Mesenchymal stem cell (in vitro differentiated cells and primary cell): Measurements from ENCODE around the gene DGKE.

Source experiments
- DNase-seq: peaks from one replicate; pipeline ENCODE4 v3.0.0-alpha.2; 2013
- H2AFZ ChIP-seq: one replicate; pipeline ENCODE4 v1.6.1; 2013; ENCODE audit warnings: low read depth, mild to moderate bottlenecking, control low read depth, inconsistent platforms, low read length, moderate library complexity
- H2AK5ac ChIP-seq: 2 replicates; pipeline ENCODE4 v1.6.1; 2013; ENCODE audit warnings: low read length, moderate library complexity, mild to moderate bottlenecking, inconsistent platforms; ENCODE audit not compliant: severe bottlenecking
- H2BK120ac ChIP-seq: one replicate; pipeline ENCODE4 v1.6.1; 2013; ENCODE audit warnings: low read depth, mild to moderate bottlenecking, inconsistent platforms, low read length, moderate library complexity
- H2BK12ac ChIP-seq, 2 experiments: one replicate each; pipeline ENCODE4 v1.6.1; 2013; ENCODE audit warnings: inconsistent platforms in 2 of 2, low read length in 2 of 2, mild to moderate bottlenecking in 2 of 2, moderate library complexity in 2 of 2, control low read depth in 1 of 2
- H2BK15ac ChIP-seq: one replicate; pipeline ENCODE4 v1.6.1; 2013; ENCODE audit warnings: mild to moderate bottlenecking, low read depth, inconsistent platforms; ENCODE audit not compliant: poor library complexity, severe bottlenecking
- H2BK5ac ChIP-seq: 2 replicates; pipeline ENCODE4 v1.6.1; 2013; ENCODE audit warnings: low read depth, mild to moderate bottlenecking, low read length, control low read depth, inconsistent platforms; ENCODE audit not compliant: poor library complexity, severe bottlenecking
- H3K14ac ChIP-seq, 2 experiments: one replicate each; pipeline ENCODE4 v1.6.1; 2013; ENCODE audit warnings: inconsistent platforms in 2 of 2, low read length in 2 of 2, control low read depth in 1 of 2, mild to moderate bottlenecking in 1 of 2, moderate library complexity in 1 of 2
- H3K18ac ChIP-seq, 2 experiments: one replicate each; pipeline ENCODE4 v1.6.1; 2013; ENCODE audit warnings: inconsistent platforms in 2 of 2, low read length in 2 of 2, control low read depth in 1 of 2, low read depth in 1 of 2, mild to moderate bottlenecking in 1 of 2
- H3K23ac ChIP-seq, 2 experiments: one replicate each; pipeline ENCODE4 v1.6.1; 2013; ENCODE audit warnings: inconsistent platforms in 2 of 2, low read length in 2 of 2, mild to moderate bottlenecking in 2 of 2, moderate library complexity in 2 of 2, control low read depth in 1 of 2
- H3K27ac ChIP-seq: 2 replicates; pipeline ENCODE4 v1.5.1; 2013; ENCODE audit warnings: mild to moderate bottlenecking, moderate library complexity, low read length, control low read depth, inconsistent platforms; ENCODE audit not compliant: poor library complexity, severe bottlenecking
- H3K27me3 ChIP-seq, 2 experiments: 2 replicates each; pipeline versions ENCODE4 v1.6.1 to v1.7.0; 2013; ENCODE audit warnings: low read length in 2 of 2, mild to moderate bottlenecking in 2 of 2, moderate library complexity in 2 of 2, control low read depth in 1 of 2, inconsistent platforms in 1 of 2; ENCODE audit not compliant: control insufficient read depth in 1 of 2, insufficient read depth in 1 of 2
- H3K36me3 ChIP-seq, 2 experiments: 2 replicates each; pipeline versions ENCODE4 v1.6.1 to v1.7.0; 2013; ENCODE audit warnings: low read length in 2 of 2, control low read depth in 1 of 2, inconsistent platforms in 1 of 2, low read depth in 1 of 2, mild to moderate bottlenecking in 1 of 2; ENCODE audit not compliant: insufficient read depth in 2 of 2, control insufficient read depth in 1 of 2
- H3K4ac ChIP-seq, 2 experiments: one replicate each; pipeline ENCODE4 v1.6.1; 2013; ENCODE audit warnings: inconsistent platforms in 2 of 2, low read length in 2 of 2, mild to moderate bottlenecking in 2 of 2, moderate library complexity in 2 of 2, control low read depth in 1 of 2, low read depth in 1 of 2
- H3K4me1 ChIP-seq: 2 replicates; pipeline ENCODE4 v1.6.1; 2013; ENCODE audit warnings: low read depth, low read length, control low read depth; ENCODE audit not compliant: control insufficient read depth, insufficient read depth
- H3K4me2 ChIP-seq: 2 replicates; pipeline ENCODE4 v1.6.1; 2013; ENCODE audit warnings: low read length, mild to moderate bottlenecking, inconsistent platforms; ENCODE audit not compliant: poor library complexity, severe bottlenecking
- H3K4me3 ChIP-seq, 2 experiments: 2 replicates each; pipeline versions ENCODE4 v1.5.1 to v1.7.0; 2013; ENCODE audit warnings: low read length in 2 of 2, mild to moderate bottlenecking in 2 of 2, control low read depth in 1 of 2, low read depth in 1 of 2; ENCODE audit not compliant: insufficient read depth in 1 of 2
- H3K79me1 ChIP-seq: replicated peaks from 2 replicates; pipeline ENCODE4 v1.6.1; 2013; ENCODE audit warnings: mild to moderate bottlenecking, control low read depth, low read length, inconsistent platforms; ENCODE audit not compliant: poor library complexity, severe bottlenecking
- H3K9ac ChIP-seq: 2 replicates; pipeline ENCODE4 v1.7.0; 2013; ENCODE audit warnings: mild to moderate bottlenecking, low read length, moderate library complexity
- H3K9me3 ChIP-seq: 2 replicates; pipeline ENCODE4 v1.7.0; 2013; ENCODE audit warnings: mild to moderate bottlenecking, low read length; ENCODE audit not compliant: control insufficient read depth
- H4K8ac ChIP-seq: one replicate; pipeline ENCODE4 v1.6.1; 2013; ENCODE audit warnings: inconsistent platforms, mild to moderate bottlenecking, low read length, moderate library complexity
- H4K91ac ChIP-seq: one replicate; pipeline ENCODE4 v1.6.1; 2013; ENCODE audit warnings: mild to moderate bottlenecking, low read length, inconsistent platforms
- WGBS: methylation state at CpG from one replicate; pipeline ENCODE4 v1.1.7; 2013; ENCODE audit warnings: mixed read lengths; 5-methylcytosine and 5-hydroxymethylcytosine counted together

The DGKE gene

GRCh38 chr17:56890906-56891674, 57.1 kb downstream of the DGKE start:
- Histone ChIP-seq H3K36me3 (peaks cover 61 to 98% of the 10 kb centered on the region in 2 experiments), H3K27ac (no peak overlapping the region), H3K4me3 (no peak overlapping the region), H3K4me1 (no peaks in the 10 kb centered on the region), H2BK5ac (no peak overlapping the region), H4K91ac (no peak overlapping the region), H2BK15ac (no peak overlapping the region), H2AK5ac (no peak overlapping the region), H3K4ac (no peak overlapping the region), H2BK12ac (no peak overlapping the region), H3K9ac (no peak overlapping the region), H3K27me3 (no peaks in the 10 kb centered on the region), H3K18ac (no peak overlapping the region), H3K14ac (no peak overlapping the region), H3K79me1 (peaks cover 2% of the 10 kb centered on the region), H2AFZ (no peak overlapping the region), H4K8ac (no peak overlapping the region), H2BK120ac (no peak overlapping the region), H3K4me2 (no peak overlapping the region), H3K9me3 (peaks cover 5% of the 10 kb centered on the region), H3K23ac (no peak overlapping the region)
- DNase-seq, result no peak
- over 99% methylated on average over 7 of the region's 7 CpGs for WGBS

GRCh38 chr17:56891751-56892150, 57.8 kb downstream of the DGKE start:
- Histone ChIP-seq H3K4ac (no peak overlapping the region), H2BK120ac (no peak overlapping the region), H3K4me2 (no peak overlapping the region), H2AK5ac (no peak overlapping the region), H3K36me3 (peaks cover 57 to 98% of the 10 kb centered on the region in 2 experiments), H3K4me1 (no peaks in the 10 kb centered on the region), H2BK12ac (no peak overlapping the region), H3K27me3 (no peaks in the 10 kb centered on the region), H3K4me3 (no peak overlapping the region), H3K9me3 (peaks cover 5% of the 10 kb centered on the region), H2BK5ac (no peak overlapping the region), H3K23ac (no peak overlapping the region), H4K91ac (peak overlapping the region; percentile 35), H3K14ac (no peak overlapping the region), H3K18ac (no peak overlapping the region), H2AFZ (no peak overlapping the region), H3K9ac (no peak overlapping the region), H3K79me1 (peaks cover 2% of the 10 kb centered on the region), H2BK15ac (no peak overlapping the region), H4K8ac (no peak overlapping the region), H3K27ac (no peak overlapping the region)
- DNase-seq, result no peak
- 86% methylated on average over 16 of the region's 16 CpGs for WGBS

GRCh38 chr17:56892333-56892732, 58.4 kb downstream of the DGKE start:
- no peak overlapping the region for H2AFZ ChIP-seq
- H3K18ac ChIP-seq, result no peak overlapping the region
- H3K27ac ChIP-seq, result no peak overlapping the region
- H3K9ac ChIP-seq, result no peak overlapping the region
- H3K14ac ChIP-seq, result no peak overlapping the region
- no peak overlapping the region for H4K8ac ChIP-seq
- no peak for DNase-seq
- no peak overlapping the region for H3K4ac ChIP-seq
- WGBS, result 95% methylated on average over 1 of the region's 1 CpG
- H3K23ac ChIP-seq, result no peak overlapping the region
- H3K4me3 ChIP-seq, result no peak overlapping the region
- H2BK5ac ChIP-seq, result no peak overlapping the region
- no peak overlapping the region for H2BK120ac ChIP-seq
- H3K27me3 ChIP-seq, result no peaks in the 10 kb centered on the region
- H3K4me1 ChIP-seq, result no peaks in the 10 kb centered on the region
- H2AK5ac ChIP-seq, result no peak overlapping the region
- H4K91ac ChIP-seq, result no peak overlapping the region
- peaks cover 3% of the 10 kb centered on the region for H3K79me1 ChIP-seq
- peaks cover 5% of the 10 kb centered on the region for H3K9me3 ChIP-seq
- no peak overlapping the region for H2BK15ac ChIP-seq
- no peak overlapping the region for H2BK12ac ChIP-seq
- H3K36me3 ChIP-seq, result peaks cover 63 to 98% of the 10 kb centered on the region in 2 experiments
- no peak overlapping the region for H3K4me2 ChIP-seq

- Histone ChIP-seq H2BK120ac (no peak overlapping the region), H3K9ac (no peak overlapping the region), H3K4me3 (no peak overlapping the region), H3K27me3 (no peaks in the 10 kb centered on the region), H3K27ac (no peak overlapping the region), H3K9me3 (no peaks in the 10 kb centered on the region), H3K4me1 (no peaks in the 10 kb centered on the region), H2BK12ac (no peak overlapping the region), H4K8ac (no peak overlapping the region), H3K18ac (no peak overlapping the region), H2AK5ac (no peak overlapping the region), H2AFZ (no peak overlapping the region), H3K4ac (no peak overlapping the region), H3K36me3 (peaks cover 64 to 98% of the 10 kb centered on the region in 2 experiments), H3K23ac (no peak overlapping the region), H4K91ac (no peak overlapping the region), H2BK15ac (no peak overlapping the region), H3K14ac (no peak overlapping the region), H3K79me1 (peaks cover 7% of the 10 kb centered on the region), H3K4me2 (no peak overlapping the region), H2BK5ac (no peak overlapping the region)
- WGBS, result 91% methylated on average over 7 of the region's 7 CpGs
- no peak for DNase-seq
These were observed 59.6 kb downstream of the DGKE start for GRCh38 chr17:56893503-56893902.
